ENCODE data around the gene ATP2C2.
"Not testable (repeated sequence)": the region's sequence is repeated elsewhere in the genome, so short reads cannot be mapped to it uniquely, and the experiment has no call there.

Gene ATP2C2

DNA sequence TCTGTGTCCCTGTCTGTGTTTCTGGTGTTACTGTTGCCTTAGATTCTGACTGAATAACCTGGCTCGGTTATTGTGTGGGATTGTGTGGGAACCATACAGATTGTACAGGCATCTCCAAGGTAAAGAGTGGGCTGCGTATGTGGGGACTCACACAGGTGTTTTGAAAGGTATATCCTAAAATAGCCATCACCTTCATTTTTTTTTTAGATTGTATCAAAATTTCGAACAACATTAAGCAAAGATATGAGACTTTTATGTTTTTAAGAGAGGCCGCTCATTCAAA is 53.5 kb downstream of the ATP2C2 start:
- DNase-seq: no peak

GRCh38 chr16:84423416-84423837 is 55.1 kb downstream of the ATP2C2 start:
- DNase-seq: no peak

DNA sequence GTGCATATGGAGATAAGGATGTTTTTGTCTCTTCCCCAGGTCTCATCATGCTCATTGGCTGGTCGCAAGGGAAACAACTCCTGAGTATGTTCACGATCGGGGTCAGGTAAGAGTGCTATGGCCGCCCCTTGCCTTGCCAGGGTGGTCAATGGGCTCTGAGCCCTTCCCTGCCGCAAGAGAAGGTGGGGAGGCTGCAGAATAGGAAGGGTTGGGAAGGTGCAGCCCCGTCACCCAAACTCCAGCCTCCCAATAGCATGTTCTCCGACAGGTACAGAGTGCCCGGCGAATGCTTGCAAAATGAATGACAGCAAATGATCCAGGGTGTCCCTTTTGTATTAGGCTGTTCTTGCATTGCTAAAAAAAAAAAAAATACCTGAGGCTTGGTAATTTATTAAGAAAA is 57.4 kb downstream of the ATP2C2 start:
- no peak for DNase-seq

DNA sequence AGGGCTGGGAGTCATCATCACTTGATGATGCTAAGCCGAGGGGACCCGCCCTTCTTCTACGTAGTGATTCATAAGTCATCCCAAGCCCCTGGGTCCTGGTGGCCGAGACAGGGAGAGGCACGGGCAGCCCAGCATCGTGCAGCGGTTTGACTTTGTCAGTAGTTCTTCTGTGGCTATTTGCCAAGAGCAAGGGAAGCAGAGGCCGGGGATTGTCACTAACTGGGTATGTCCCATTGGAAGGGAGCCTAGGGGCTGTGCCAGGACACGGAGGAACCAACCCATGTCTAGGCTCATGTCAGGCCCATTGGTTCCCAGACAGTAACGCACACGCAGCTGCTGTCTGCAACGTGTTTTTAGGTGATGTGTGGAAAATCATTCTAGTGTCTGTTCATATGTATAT is 58.5 kb downstream of the ATP2C2 start:
- DNase-seq: no peak

GRCh38 chr16:84427553-84427952 is 59.2 kb downstream of the ATP2C2 start:
- no peak for DNase-seq

DNA sequence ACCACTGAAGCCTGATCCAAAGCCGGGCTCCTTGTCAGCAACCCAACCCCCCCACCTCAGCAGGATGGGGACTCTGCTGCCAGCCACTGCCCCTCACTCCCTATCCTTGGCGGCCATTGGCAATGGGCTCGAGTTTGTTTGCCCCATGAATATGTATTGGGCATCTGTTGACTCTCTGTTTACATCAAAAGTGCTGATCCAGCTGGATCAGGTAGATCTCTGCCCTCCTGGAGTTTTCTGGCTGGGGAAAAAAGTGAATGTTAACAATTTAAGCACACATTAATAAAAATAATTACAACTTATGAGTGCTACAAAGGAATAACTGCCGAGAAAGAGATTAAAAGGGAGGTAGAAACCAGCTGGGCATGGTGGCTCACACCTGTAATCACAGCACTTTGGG is 62.5 kb downstream of the ATP2C2 start:
- no peak for DNase-seq

- no peak for DNase-seq
These were observed 66.5 kb downstream of the ATP2C2 start for GRCh38 chr16:84434800-84435199.

- DNase-seq: no peak
These were observed 67.9 kb downstream of the ATP2C2 start for GRCh38 chr16:84436196-84436595.

DNA sequence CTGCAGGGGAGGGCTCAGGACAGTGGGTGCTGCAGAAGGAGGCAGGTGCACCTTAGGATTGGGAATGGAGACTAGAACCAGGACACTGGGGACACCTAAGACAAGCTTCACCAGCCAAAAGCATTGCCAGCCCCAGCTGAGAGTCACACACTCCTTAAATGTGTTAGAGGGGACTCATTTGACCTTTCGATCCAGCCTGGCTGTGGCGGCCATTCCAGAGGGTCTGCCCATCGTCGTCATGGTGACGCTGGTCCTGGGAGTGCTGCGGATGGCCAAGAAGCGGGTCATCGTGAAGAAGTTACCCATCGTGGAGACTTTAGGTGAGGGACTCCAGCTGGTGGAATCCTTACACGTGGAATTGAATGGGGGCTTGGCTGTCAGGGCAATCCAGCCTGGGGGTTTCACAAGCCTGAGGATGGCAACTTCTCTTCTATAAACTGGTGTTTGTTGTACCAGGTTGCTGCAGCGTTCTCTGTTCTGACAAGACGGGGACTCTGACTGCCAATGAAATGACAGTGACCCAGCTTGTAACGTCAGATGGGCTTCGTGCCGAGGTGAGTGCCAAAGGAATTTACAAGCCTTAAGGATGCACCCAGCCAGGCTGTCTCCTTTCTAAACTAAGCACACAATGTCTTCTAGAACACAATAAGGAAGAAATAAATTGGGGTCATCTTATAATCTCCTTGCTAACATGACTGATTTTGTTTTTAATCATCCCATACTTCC is 70.8 kb downstream of the ATP2C2 start:
- no peak for DNase-seq

DNA sequence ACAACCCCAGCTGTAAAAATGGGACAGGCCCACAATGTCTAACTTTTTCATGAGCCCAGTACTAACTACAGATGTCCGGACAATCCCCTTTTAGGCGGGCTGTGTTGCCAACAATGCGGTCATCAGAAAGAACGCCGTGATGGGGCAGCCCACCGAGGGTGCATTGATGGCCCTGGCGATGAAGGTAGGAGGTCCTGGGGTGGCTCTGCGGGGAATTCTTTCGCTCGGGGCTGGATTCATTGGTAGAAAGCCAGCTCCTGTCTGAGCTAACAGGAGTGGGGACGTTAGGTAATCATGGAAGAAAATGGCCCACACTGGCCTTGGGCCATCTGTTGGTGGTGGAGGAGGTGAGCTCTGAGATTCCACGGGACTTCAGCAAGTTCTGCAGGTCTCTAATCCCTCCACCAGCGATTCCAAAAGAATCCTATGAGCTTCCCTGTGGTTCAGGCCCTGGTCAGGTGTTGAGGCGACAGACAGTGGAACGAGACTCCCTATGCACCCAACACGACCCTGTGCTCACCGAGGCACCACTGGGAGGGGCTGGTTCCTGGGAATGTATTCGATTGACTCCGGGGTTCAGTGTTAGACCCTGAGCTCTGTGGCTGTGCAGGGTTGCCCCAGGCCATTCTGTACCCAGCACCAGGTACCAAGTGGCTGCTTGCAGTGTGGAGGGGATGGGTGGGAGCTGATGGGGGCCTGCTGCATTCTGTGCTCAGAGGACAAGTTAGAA is 74.2 kb downstream of the ATP2C2 start:
- DNase-seq: no peak

GRCh38 chr16:84443166-84443802 is 74.9 kb downstream of the ATP2C2 start:
- DNase-seq: no peak

DNA sequence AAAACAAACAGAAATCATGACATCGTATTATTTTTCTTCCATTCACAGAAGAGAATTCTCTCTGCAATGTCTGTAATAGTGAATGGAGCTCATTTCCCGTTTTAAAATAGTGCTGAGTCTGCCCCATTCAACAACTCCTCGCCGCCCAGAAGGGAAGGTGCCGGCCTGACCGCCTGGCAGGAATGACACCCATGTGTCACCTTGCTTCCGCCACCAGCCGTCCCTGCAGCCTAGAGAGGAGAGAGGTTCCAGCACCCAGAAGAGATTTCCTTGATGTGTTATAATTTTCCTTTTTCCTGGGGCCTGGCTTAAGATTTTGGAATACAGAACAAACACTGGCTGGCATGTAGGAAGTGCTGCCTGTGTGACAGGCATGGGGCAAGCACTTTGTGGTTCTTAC is 76.1 kb downstream of the ATP2C2 start:
- DNase-seq: no peak

DNA sequence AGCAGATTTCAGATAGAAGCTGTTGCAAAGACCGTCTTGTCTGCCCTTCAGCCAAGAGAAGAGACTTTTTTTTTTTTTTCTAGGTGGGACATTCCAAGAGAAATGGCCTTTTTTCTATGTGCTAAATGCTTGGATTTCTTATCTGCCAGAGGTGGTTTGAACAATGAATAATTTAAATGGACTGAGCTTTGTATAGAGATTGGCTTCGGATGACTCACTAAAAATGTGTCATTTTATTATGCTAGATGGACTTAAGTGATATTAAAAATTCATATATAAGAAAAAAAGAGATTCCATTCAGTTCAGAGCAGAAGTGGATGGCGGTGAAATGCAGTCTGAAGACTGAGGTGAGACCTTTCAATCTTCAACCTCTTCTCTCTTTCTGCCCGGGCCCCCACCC is 77.7 kb downstream of the ATP2C2 start:
- DNase-seq: peak; percentile 32

DNA sequence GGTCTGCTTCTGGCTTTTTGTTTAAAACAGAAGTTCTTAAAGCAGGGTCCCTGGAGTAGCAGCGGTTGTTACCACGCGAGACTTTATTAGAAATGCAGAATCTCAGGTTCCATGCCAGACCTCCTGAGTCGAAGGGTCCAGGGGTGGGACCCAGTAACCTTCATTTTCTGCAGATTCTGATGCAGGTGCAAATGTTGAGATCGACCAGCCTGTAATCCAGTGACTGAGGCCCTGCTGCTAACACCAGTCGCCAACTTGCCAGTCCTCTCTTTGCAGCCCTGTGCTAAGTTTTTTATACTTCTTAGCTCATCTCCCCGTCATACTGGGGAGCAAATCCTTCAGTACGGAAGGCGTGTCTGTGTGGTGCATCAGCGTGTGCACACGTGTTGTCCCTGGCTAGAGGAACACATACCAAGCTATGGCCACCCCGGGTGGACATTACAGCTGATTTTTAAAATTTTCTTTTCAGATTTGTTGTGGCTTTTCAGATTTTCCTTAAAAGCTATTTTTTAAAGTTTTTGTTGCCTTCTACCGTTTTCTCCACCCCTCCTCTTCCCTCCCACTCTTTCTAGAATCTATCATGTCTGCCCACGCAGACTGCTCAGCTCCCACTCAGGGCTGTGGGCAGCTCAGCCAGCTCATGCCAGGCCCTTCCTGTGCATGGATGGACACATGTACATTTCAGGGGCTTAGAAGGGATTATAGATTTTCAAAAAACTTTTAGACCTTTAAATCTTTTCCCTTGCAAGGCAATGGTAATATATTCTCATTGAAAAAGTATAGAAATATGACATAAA is 78.5 kb downstream of the ATP2C2 start:
- DNase-seq: peak; percentile 21

DNA sequence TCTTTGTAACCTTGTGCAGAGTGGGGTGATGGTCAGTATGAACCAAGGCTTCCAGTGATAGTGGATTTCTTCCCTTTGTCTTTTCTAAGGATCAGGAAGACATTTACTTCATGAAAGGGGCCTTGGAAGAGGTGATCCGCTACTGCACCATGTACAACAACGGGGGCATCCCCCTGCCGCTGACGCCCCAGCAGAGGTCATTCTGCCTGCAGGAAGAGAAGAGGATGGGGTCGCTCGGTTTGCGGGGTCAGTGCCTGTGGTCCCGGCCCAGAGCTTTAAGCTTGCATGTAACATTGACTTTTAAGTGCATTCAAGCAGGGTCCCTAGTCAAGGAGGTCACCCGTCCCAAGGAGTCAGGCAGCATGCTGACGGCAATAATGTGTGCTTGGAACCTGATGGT is 80.1 kb downstream of the ATP2C2 start:
- no peak for DNase-seq

DNA sequence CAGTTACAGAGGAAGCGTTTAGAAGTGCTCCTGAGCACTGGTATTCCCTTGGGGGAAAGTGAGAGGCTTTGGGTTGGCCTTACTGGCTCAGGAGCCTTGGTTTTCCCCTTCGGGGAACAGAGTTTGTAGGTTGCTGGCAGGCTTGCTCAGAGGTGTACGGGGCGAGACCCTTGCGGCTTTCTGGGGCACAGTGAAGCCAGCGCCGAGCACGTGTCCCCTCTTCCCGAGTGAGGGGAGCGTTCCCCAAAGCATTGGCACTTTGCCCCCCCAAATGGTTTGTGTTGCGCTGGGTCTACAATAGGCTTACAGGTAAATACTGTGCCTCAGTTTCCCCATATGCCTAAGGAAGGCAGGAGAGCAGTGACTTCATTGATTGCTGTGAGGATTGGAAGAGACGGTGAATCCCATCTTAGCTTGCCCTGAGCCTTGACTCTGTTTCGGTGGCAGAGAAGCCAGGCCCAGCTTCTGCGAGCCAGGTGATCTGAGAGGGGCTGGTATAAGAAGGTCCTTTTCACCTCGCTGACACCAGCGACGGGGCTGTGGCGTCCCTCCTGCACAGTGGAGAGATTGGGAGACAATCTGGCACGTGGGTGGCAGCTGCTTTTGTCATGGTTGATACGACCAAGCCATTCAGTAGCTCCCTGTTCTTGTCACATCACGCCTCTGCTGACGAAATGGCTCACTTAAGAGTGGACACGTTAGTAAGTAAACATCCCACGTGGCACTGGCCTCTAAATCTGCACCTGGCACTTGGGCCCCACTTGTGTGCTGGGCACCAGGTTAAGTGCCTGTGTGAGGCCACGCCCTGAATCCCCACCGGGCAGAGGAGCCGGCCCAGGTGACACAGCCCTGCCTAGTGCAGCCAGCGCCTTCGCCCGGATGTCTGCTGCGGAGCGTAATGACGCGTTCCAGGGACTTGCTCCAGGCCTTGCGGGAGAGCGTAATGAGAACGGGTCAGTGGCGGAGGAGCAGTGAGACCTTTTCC is 81.1 kb downstream of the ATP2C2 start:
- no peak for DNase-seq

DNA sequence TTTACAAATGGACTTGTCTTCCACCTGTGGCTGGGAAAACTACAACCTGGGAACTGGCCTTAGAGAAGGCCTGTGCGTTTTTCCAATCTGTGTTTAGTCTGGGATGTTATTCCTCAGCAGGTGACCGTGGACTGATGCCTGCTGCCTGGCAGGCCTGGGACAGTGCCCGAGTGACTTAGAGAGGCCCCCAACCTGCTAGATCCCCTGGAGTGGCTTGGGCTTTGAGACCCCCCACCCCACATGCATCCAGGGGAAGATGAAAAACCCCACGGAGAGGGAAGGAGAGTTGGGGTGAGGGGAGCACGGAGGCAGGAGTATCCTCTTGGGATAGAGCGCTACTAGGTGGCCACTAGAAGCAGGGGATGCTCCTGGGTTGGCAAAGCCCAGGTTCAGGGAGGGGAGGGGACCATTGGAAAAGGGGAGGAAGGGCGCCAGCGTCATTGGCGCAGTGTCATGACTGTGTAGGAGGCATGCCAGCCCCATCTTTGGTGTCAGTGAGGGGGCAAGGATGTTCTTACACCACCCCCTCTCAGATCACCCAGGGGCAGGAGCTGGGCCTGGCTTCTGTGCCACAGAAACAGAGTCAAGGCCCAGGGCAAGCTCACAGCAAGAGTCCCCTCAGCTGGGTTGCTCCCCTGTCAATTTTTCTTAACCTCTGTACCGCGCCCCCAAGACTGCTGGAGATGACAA is 82.0 kb downstream of the ATP2C2 start:
- DNase-seq: no peak

DNA sequence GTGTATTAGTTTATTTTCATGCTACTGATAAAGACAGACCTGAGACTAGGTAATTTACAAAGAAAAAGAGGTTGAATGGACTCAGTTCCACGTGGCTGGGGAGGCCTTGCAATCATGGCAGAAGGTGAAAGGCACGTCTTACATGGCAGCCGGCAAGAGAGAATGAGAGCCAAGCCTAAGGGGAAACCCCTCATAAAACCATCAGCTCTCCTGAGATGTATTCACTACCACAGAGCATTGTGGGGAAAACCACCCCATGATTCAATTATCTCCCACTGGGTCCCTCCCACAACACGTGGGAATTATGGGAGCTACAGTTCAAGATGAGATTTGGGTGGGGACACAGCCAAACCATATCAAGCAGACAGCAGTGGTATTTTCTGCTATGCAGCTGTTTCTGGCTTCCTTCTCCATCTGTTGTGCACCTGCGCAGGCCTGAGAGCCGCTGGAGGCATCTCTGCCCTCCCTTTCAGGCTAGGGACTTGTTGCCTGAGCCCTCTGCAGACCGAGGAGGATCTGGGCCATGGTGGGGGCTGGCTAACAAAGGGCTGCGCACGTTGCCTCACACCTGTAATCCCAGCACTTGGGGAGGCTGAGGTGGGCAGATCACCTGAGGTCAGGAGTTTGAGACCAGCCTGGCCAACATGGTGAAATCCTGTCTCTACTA is 82.8 kb downstream of the ATP2C2 start:
- not testable (repeated sequence) for DNase-seq

- DNase-seq: no peak
These were observed 83.4 kb downstream of the ATP2C2 start for GRCh38 chr16:84451781-84452180.

DNA sequence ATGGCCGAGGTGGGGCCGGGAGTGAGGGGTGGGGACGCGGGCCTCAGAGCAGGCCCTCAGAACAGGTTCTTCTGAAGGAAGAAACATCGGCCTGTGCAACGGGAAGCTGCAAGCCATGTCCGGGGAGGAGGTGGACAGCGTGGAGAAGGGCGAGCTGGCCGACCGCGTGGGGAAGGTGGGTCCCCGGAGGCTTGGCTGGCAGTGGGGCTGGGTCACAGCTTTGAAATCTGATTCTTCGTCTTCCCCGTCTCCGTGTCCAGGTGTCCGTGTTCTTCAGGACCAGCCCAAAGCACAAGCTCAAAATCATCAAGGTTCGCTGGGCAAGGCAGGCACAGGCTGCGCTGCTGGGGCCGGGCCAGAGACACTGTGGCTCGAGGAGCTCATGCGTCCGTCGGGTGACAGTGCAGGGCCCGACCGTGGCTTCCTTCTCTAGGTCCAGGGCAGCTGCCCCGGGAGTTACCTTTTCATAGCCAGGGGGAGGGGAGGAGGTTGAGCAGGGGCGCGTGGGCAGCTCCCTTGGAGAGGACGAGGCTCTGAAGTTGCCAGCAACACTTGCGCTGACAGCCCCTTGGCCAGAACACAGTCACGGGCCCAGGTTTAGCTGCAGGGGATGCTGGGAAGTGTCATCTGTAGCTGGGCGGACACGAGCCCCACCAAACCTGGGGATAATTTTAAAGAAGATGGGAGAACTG is 84.9 kb downstream of the ATP2C2 start:
- DNase-seq: no peak

Data from NCI-H226 (cell line).